ENCODE data around the gene SALL2.

DNA sequence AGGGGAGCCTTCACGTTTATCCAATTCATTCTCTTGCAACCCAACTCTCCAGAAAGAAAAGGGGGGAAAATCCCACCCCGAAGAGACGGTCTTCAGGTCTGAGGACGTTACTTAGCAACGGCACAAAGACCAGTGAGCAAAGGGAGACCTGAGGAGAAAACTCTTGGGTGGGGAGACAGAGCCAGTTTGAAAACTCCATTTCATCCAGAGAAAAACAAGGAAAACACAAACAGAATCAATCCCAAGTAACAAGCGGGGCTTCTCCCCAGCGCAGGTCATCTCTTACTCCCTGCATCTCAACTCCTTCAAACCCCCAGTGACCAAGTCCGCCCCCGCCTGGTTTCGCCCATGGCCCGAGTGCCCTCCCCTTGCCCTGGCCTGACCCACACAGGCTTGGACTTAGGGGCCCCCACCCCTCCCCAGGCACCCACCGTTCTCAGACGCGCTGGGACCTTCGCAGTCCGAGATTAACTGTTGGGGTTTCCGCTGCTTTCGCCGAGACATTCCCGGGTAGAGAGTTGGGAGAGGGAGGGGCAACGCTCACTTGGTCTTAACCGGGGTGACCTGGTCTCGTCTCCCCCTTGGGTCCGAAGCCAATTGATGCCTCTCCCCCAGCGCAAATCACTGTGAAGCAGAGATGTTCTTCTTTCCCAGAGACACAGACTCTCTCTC is 10.4 kb upstream of the SALL2 start:
- TF ChIP-seq EZH2phosphoT487 (IDR thresholded peaks at IDR 0.05; ENCODE audit: borderline replicate concordance) = no peak
- TF ChIP-seq, protein P1, sequence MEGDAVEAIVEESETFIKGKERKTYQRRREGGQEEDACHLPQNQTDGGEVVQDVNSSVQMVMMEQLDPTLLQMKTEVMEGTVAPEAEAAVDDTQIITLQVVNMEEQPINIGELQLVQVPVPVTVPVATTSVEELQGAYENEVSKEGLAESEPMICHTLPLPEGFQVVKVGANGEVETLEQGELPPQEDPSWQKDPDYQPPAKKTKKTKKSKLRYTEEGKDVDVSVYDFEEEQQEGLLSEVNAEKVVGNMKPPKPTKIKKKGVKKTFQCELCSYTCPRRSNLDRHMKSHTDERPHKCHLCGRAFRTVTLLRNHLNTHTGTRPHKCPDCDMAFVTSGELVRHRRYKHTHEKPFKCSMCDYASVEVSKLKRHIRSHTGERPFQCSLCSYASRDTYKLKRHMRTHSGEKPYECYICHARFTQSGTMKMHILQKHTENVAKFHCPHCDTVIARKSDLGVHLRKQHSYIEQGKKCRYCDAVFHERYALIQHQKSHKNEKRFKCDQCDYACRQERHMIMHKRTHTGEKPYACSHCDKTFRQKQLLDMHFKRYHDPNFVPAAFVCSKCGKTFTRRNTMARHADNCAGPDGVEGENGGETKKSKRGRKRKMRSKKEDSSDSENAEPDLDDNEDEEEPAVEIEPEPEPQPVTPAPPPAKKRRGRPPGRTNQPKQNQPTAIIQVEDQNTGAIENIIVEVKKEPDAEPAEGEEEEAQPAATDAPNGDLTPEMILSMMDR (IDR thresholded peaks at IDR 0.05 in 2 of 3, conservative IDR thresholded peaks at IDR 0.05 in 1 of 3; ENCODE audit: borderline replicate concordance in 1 of 3, insufficient read depth in 1 of 3, low read depth in 2 of 3, low read length in 2 of 3) = no peak
- no peak for TF ChIP-seq POLR2A (IDR thresholded peaks at IDR 0.05; ENCODE audit: borderline replicate concordance, extremely low read depth, insufficient read depth, insufficient read length)
- TF ChIP-seq, protein P2, sequence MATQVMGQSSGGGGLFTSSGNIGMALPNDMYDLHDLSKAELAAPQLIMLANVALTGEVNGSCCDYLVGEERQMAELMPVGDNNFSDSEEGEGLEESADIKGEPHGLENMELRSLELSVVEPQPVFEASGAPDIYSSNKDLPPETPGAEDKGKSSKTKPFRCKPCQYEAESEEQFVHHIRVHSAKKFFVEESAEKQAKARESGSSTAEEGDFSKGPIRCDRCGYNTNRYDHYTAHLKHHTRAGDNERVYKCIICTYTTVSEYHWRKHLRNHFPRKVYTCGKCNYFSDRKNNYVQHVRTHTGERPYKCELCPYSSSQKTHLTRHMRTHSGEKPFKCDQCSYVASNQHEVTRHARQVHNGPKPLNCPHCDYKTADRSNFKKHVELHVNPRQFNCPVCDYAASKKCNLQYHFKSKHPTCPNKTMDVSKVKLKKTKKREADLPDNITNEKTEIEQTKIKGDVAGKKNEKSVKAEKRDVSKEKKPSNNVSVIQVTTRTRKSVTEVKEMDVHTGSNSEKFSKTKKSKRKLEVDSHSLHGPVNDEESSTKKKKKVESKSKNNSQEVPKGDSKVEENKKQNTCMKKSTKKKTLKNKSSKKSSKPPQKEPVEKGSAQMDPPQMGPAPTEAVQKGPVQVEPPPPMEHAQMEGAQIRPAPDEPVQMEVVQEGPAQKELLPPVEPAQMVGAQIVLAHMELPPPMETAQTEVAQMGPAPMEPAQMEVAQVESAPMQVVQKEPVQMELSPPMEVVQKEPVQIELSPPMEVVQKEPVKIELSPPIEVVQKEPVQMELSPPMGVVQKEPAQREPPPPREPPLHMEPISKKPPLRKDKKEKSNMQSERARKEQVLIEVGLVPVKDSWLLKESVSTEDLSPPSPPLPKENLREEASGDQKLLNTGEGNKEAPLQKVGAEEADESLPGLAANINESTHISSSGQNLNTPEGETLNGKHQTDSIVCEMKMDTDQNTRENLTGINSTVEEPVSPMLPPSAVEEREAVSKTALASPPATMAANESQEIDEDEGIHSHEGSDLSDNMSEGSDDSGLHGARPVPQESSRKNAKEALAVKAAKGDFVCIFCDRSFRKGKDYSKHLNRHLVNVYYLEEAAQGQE (IDR thresholded peaks at IDR 0.05; ENCODE audit: low read depth) = no peak
- no peak for TF ChIP-seq JUND (IDR thresholded peaks at IDR 0.05)
- no peak for TF ChIP-seq RAD21 (IDR thresholded peaks at IDR 0.05; ENCODE audit: low read depth)
- TF ChIP-seq POLR2AphosphoS5 (IDR thresholded peaks at IDR 0.05; ENCODE audit: low read depth, low read length) = no peak
- TF ChIP-seq, protein P3, sequence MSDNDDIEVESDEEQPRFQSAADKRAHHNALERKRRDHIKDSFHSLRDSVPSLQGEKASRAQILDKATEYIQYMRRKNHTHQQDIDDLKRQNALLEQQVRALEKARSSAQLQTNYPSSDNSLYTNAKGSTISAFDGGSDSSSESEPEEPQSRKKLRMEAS (IDR thresholded peaks at IDR 0.05) = no peak
- TF ChIP-seq SIN3A (IDR thresholded peaks at IDR 0.05; ENCODE audit: low read depth) = no peak
- TF ChIP-seq TCF7L2 (IDR thresholded peaks at IDR 0.05; ENCODE audit: borderline replicate concordance, extremely low read depth, insufficient read depth, insufficient read length) = no peak
- no peak for TF ChIP-seq ZNF274 (IDR thresholded peaks at IDR 0.05; ENCODE audit: low read depth, low read length)

Measured in HCT116 (cell line).